Astrocyte of the cerebellum (primary cell): Measurements from ENCODE around the gene COG4.

Experiments
- DNase-seq: peaks from one replicate; pipeline ENCODE4 v3.0.0-alpha.2; 2011; ENCODE audit warnings: low read depth
- H3K4me3 ChIP-seq: 2 replicates; pipeline ENCODE4 v1.5.1; 2011; ENCODE audit warnings: mild to moderate bottlenecking, low read depth, low read length, moderate library complexity
- CTCF ChIP-seq: IDR thresholded peaks from 2 replicates; pipeline ENCODE4 v1.5.1; 2012; ENCODE audit warnings: low read length, low read depth, moderate library complexity, mild to moderate bottlenecking; ENCODE audit errors: missing control alignments
- in situ Hi-C: cut with HindIII; loops from 2 replicates; pipeline ENCODE4 v1.10.0; 2017; ENCODE audit warnings: low sequenced_read_pairs

Gene COG4

GRCh38 chr16:70470141-70470926 is 53.0 kb downstream of the COG4 start:
- H3K4me3 ChIP-seq: no peak overlapping the region
- TF ChIP-seq CTCF: no peak
- in situ Hi-C loops: no loop called here
- no peak for DNase-seq

GRCh38 chr16:70468776-70469525 is 54.4 kb downstream of the COG4 start:
- no peak for DNase-seq
- no peak for TF ChIP-seq CTCF
- H3K4me3 ChIP-seq: no peak overlapping the region
- in situ Hi-C loops: no loop called here

GRCh38 chr16:70467608-70468007 is 55.7 kb downstream of the COG4 start:
- no peak for TF ChIP-seq CTCF
- no peak for DNase-seq
- no peak overlapping the region for H3K4me3 ChIP-seq
- in situ Hi-C loops: no loop called here

- no peak for TF ChIP-seq CTCF
- in situ Hi-C loops: no loop called here
- DNase-seq: no peak
- H3K4me3 ChIP-seq: no peak overlapping the region
These were observed 56.2 kb downstream of the COG4 start for GRCh38 chr16:70467113-70467512.

- no peak for DNase-seq
- in situ Hi-C loops: no loop called here
- H3K4me3 ChIP-seq: no peak overlapping the region
- TF ChIP-seq CTCF: no peak
These were observed 56.6 kb downstream of the COG4 start for GRCh38 chr16:70466805-70467076.

- H3K4me3 ChIP-seq: no peak overlapping the region
- no peak for TF ChIP-seq CTCF
- DNase-seq: no peak
- in situ Hi-C loops: no loop called here
These were observed 57.2 kb downstream of the COG4 start for GRCh38 chr16:70465999-70466804.
